ENCODE measurements around the gene ERFL.

DNA sequence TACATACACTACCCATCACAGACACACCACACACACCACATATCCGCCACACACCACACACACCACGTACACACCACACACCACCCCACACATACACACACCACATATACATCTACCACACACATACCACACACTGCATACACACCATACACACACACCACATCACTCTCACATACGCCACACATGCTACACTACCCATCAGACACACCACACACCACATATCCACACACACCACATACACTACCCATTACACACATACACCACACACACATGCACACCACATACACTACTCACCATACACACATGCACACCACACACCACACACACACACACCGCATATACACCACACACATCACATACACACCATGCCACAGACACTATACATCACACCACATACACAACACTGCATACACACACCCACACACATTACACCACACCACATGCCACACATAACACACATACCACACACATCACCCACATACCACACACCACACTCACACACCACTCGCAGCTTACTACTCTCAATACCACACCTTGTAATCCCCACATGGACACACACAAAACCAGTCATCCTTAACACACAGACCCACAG lies 9.5 kb downstream of the ERFL start:
- TF ChIP-seq, protein P1, sequence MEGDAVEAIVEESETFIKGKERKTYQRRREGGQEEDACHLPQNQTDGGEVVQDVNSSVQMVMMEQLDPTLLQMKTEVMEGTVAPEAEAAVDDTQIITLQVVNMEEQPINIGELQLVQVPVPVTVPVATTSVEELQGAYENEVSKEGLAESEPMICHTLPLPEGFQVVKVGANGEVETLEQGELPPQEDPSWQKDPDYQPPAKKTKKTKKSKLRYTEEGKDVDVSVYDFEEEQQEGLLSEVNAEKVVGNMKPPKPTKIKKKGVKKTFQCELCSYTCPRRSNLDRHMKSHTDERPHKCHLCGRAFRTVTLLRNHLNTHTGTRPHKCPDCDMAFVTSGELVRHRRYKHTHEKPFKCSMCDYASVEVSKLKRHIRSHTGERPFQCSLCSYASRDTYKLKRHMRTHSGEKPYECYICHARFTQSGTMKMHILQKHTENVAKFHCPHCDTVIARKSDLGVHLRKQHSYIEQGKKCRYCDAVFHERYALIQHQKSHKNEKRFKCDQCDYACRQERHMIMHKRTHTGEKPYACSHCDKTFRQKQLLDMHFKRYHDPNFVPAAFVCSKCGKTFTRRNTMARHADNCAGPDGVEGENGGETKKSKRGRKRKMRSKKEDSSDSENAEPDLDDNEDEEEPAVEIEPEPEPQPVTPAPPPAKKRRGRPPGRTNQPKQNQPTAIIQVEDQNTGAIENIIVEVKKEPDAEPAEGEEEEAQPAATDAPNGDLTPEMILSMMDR (tag by site-specific recombination; IDR thresholded peaks at IDR 0.05) = no peak
- TF ChIP-seq ZNF211 (tag by site-specific recombination; IDR thresholded peaks at IDR 0.05; ENCODE audit: low read depth) = no peak
- TF ChIP-seq, protein P2, sequence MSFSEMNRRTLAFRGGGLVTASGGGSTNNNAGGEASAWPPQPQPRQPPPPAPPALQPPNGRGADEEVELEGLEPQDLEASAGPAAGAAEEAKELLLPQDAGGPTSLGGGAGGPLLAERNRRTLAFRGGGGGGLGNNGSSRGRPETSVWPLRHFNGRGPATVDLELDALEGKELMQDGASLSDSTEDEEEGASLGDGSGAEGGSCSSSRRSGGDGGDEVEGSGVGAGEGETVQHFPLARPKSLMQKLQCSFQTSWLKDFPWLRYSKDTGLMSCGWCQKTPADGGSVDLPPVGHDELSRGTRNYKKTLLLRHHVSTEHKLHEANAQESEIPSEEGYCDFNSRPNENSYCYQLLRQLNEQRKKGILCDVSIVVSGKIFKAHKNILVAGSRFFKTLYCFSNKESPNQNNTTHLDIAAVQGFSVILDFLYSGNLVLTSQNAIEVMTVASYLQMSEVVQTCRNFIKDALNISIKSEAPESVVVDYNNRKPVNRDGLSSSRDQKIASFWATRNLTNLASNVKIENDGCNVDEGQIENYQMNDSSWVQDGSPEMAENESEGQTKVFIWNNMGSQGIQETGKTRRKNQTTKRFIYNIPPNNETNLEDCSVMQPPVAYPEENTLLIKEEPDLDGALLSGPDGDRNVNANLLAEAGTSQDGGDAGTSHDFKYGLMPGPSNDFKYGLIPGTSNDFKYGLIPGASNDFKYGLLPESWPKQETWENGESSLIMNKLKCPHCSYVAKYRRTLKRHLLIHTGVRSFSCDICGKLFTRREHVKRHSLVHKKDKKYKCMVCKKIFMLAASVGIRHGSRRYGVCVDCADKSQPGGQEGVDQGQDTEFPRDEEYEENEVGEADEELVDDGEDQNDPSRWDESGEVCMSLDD (tag by site-specific recombination; IDR thresholded peaks at IDR 0.05) = no peak
